GM21528 (cell line): ENCODE data around the gene MST1R.

ENCODE experiments used
- ATAC-seq: cut with Tn5 transposase; IDR thresholded peaks from one replicate; pipeline ENCODE4 v1.9.1; 2021; ENCODE audit warnings: mild to moderate bottlenecking, moderate library complexity; ENCODE audit not compliant: unreplicated experiment, low FRiP score

The MST1R gene

GRCh38 chr3:49844464-49845183 lies 59.0 kb downstream of the MST1R start:
- ATAC-seq = no peak

- ATAC-seq = no peak
Observed at GRCh38 chr3:49842843-49843517, 60.7 kb downstream of the MST1R start.

GRCh38 chr3:49841806-49842205 lies 61.9 kb downstream of the MST1R start:
- ATAC-seq = no peak

- no peak for ATAC-seq
Observed at GRCh38 chr3:49841126-49841696, 62.5 kb downstream of the MST1R start.

- no peak for ATAC-seq
Observed at GRCh38 chr3:49840388-49840787, 63.3 kb downstream of the MST1R start.

GRCh38 chr3:49839193-49839809 lies 64.4 kb downstream of the MST1R start:
- ATAC-seq = no peak
